GM12865 (cell line): ENCODE measurements around the gene AGXT2.
"Not testable (repeated sequence)": the region's sequence is repeated elsewhere in the genome, so short reads cannot be mapped to it uniquely, and the experiment has no call there.

ENCODE experiments used
- DNase-seq: peaks from one replicate; pipeline ENCODE4 v3.0.0; 2010; ENCODE audit warnings: low read depth
- H3K4me3 ChIP-seq: 2 replicates; pipeline ENCODE4 v1.5.1; 2011; ENCODE audit warnings: mild to moderate bottlenecking, low read depth, low read length, control low read depth
- CTCF ChIP-seq: IDR thresholded peaks from 2 replicates; pipeline ENCODE4 v1.5.1; 2011; ENCODE audit warnings: low read length, control low read depth, low read depth, inconsistent platforms; ENCODE audit not compliant: insufficient read depth; ENCODE audit errors: missing control alignments

The AGXT2 gene

GRCh38 chr5:35044649-35045048 lies 3.1 kb downstream of the AGXT2 start:
- no peak overlapping the region for H3K4me3 ChIP-seq
- DNase-seq = no peak
- no peak for TF ChIP-seq CTCF

DNA sequence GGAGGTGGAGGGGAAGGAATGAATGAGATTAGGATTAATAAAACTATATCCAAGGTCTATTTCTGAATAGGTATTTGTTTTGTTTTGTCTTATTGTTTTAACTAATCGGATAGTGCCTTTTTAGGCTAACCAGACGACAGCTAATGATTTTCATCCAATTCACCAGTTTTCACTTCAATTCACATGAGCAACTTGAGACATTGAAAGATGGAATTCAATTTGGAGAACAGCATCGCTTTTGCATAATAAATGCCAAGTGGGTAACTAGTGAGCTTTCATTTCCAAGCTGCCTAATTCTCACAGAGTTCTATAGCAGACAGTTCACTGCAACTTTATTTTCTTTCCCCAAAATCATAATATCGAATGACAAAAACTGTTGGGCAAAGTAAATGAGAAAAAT lies 5.0 kb downstream of the AGXT2 start:
- no peak for DNase-seq
- no peak overlapping the region for H3K4me3 ChIP-seq

GRCh38 chr5:35041261-35041660 lies 6.5 kb downstream of the AGXT2 start:
- no peak for DNase-seq
- no peak overlapping the region for H3K4me3 ChIP-seq
- no peak for TF ChIP-seq CTCF

More for the DNA sequence above, 5.0 kb downstream of the AGXT2 start:
- TF ChIP-seq CTCF = no peak

- H3K4me3 ChIP-seq = no peak overlapping the region
- TF ChIP-seq CTCF = no peak
- no peak for DNase-seq
These were observed 8.9 kb downstream of the AGXT2 start for GRCh38 chr5:35038891-35039290.

DNA sequence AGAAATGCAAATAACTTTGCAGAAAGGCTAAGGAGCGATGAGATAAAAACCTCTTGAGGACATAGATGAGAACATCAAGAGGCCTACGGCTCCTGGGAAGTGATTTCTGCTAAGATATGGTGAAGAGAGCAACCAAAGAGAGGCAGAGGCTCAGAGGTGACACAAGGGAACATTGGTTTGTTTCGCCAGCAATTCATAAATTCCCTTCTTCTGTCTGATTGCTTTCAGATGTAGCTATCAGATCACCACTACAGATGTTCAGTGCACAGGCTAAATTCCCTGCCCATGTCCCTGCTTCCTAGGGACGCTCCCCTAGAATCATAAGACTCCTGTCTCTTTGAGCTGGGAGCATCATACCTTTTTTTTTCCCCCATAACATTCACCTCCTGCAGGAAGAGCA lies 11.2 kb downstream of the AGXT2 start:
- no peak for DNase-seq
- no peak for TF ChIP-seq CTCF

GRCh38 chr5:35035929-35036328 lies 11.8 kb downstream of the AGXT2 start:
- DNase-seq = not testable (repeated sequence)

More for the DNA sequence above, 11.2 kb downstream of the AGXT2 start:
- H3K4me3 ChIP-seq = no peak overlapping the region

GRCh38 chr5:35035271-35035670 lies 12.5 kb downstream of the AGXT2 start:
- DNase-seq = no peak
- TF ChIP-seq CTCF = no peak
- no peak overlapping the region for H3K4me3 ChIP-seq

More at GRCh38 chr5:35035929-35036328, 11.8 kb downstream of the AGXT2 start:
- H3K4me3 ChIP-seq = not testable (repeated sequence)

DNA sequence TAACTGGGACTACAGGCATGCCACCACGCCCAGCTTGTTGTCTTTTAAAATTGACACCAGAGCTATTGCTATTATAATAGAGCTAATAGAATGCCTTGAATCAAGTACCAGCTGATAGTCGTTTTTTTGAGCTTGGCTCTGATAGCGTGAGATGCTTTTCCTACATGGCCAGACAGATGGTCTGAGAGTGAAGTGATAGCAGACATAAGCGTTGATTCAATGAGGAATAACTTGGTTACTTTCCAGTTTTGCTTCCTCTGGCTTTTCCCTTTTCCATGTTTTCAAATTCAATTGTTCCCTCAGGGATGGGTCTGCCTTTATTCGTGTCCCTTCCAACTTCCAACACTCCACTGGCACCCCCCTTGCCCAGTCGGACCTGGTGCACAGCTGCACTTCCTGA lies 15.4 kb downstream of the AGXT2 start:
- DNase-seq = no peak
- no peak for TF ChIP-seq CTCF
- no peak overlapping the region for H3K4me3 ChIP-seq
